Esophagus muscularis mucosa (tissue), 4 donors: ENCODE measurements around the gene EXOC3L1. TPM values are rescaled to one million over a fixed set of nuclear protein-coding genes. Genes with fewer than 3 reads are reported as not detected.

Source experiments
- DNase-seq: peaks from one replicate; pipeline ENCODE4 v3.0.0-alpha.2; 2017; ENCODE audit errors: extremely low spot score
- H3K27ac ChIP-seq, 4 donors: fragments of 200-600 bp; sonication (generic); replicated peaks in 1 of 4; 1 replicate in 3 of 4; 2 replicates in 1 of 4; pipeline ENCODE4 v1.5.1; 2016 to 2019; ENCODE audit warnings: mild to moderate bottlenecking in 1 of 4
- H3K27me3 ChIP-seq, 4 donors: fragments of 200-600 bp; sonication (generic); one replicate each; pipeline versions ENCODE4 v1.5.1 to v1.6.0; 2016 to 2019
- H3K36me3 ChIP-seq, 4 donors: fragments of 200-600 bp; sonication (generic); one replicate each; pipeline ENCODE4 v1.5.1; 2016 to 2019
- H3K4me1 ChIP-seq, 4 donors: fragments of 200-600 bp; sonication (generic); one replicate each; pipeline ENCODE4 v1.5.1; 2016 to 2019
- H3K4me3 ChIP-seq, 4 donors: fragments of 200-600 bp; sonication (generic); 1 replicate in 2 of 4; 2 replicates in 2 of 4; pipeline ENCODE4 v1.5.1; 2016 to 2019; ENCODE audit warnings: mild to moderate bottlenecking in 4 of 4, moderate library complexity in 1 of 4
- H3K9me3 ChIP-seq, 4 donors: fragments of 200-600 bp; sonication (generic); 1 replicate in 3 of 4; 2 replicates in 1 of 4; pipeline ENCODE4 v1.5.1; 2016 to 2019
- CTCF ChIP-seq, 3 experiments: fragments of 200-600 bp in 2 of 3; fragments of 450-650 bp in 1 of 3; sonication (generic) in 2 of 3; IDR thresholded peaks; one replicate each; pipeline ENCODE4 v1.5.1; 2017 to 2019; ENCODE audit warnings: antibody characterized with exemption in 3 of 3, mild to moderate bottlenecking in 2 of 3, moderate library complexity in 1 of 3
- EP300 ChIP-seq: sonication (generic); formaldehyde crosslinking; IDR thresholded peaks from one replicate; pipeline ENCODE4 v1.6.1; 2017; ENCODE audit warnings: antibody characterized with exemption
- POLR2A ChIP-seq: fragments of 450-650 bp; IDR thresholded peaks from one replicate; pipeline ENCODE4 v1.6.1; 2017; ENCODE audit warnings: antibody characterized with exemption, moderate library complexity, mild to moderate bottlenecking, low read depth
- POLR2AphosphoS5 ChIP-seq, 2 donors: sonication (generic); formaldehyde crosslinking; IDR thresholded peaks; one replicate each; pipeline ENCODE4 v1.6.1; 2017; ENCODE audit warnings: antibody characterized with exemption in 2 of 2
- WGBS: methylation state at CpG from one replicate; pipeline ENCODE4 v1.1.5; 2018; 5-methylcytosine and 5-hydroxymethylcytosine counted together
- intact Hi-C: fragments of 100-400 bp; cut with DNase I; formaldehyde crosslinking; loops from one replicate; pipeline ENCODE4 v1.15.1; 2023
- total RNA-seq, 4 donors: library from RNA; depleted of rRNA; stranded (reverse); fragments of >200 nt; gene quantifications; one replicate each; pipeline versions ENCODE4 v1.1.0 to v1.2.1, GENCODE V29; 2016

EXOC3L1 gene
- total RNA-seq, 4 donors from 2014 or later = 1.2 to 4.0 (median 2.1) TPM

- Histone ChIP-seq H3K4me1 (peaks cover 20 to 32% (median 25%) of the 10 kb centered on the region in 4 donors), H3K36me3 (peaks cover 7 to 18% (median 10%) of the 10 kb centered on the region in 4 donors), H3K9me3 (no peaks in the 10 kb centered on the region), H3K4me3 (no peak overlapping the region), H3K27me3 (no peaks in the 10 kb centered on the region), H3K27ac (no peak overlapping the region)
- no peak for TF ChIP-seq CTCF (IDR thresholded peaks at IDR 0.05)
- no peak for TF ChIP-seq POLR2AphosphoS5 (IDR thresholded peaks at IDR 0.05)
- TF ChIP-seq EP300 = no peak
- TF ChIP-seq POLR2A = no peak
- 78% methylated on average over 3 of the region's 3 CpGs for WGBS
- DNase-seq = no peak
- intact Hi-C loops = no loop called here
Observed at GRCh38 chr16:67223992-67224391, 34.1 kb upstream of the EXOC3L1 start.

- TF ChIP-seq CTCF (IDR thresholded peaks at IDR 0.05) (no peak), POLR2AphosphoS5 (IDR thresholded peaks at IDR 0.05) (peak in 1 of 2 donors; percentile 30)
- intact Hi-C loops = no loop called here
- WGBS = 61% methylated on average over 18 of the region's 18 CpGs
Observed at GRCh38 chr16:67216612-67217490, 26.9 kb upstream of the EXOC3L1 start.

GRCh38 chr16:67215706-67216105, 25.8 kb upstream of the EXOC3L1 start:
- H3K4me1 ChIP-seq = peaks cover 21 to 30% (median 24%) of the 10 kb centered on the region in 4 donors
- H3K36me3 ChIP-seq = peaks cover 0 to 28% (median 3%) of the 10 kb centered on the region in 4 donors
- DNase-seq = no peak
- no peaks in the 10 kb centered on the region for H3K9me3 ChIP-seq
- WGBS = 74% methylated on average over 5 of the region's 5 CpGs
- TF ChIP-seq POLR2A (no peak), EP300 (no peak), CTCF (IDR thresholded peaks at IDR 0.05) (no peak), POLR2AphosphoS5 (IDR thresholded peaks at IDR 0.05) (no peak)
- no peak overlapping the region for H3K4me3 ChIP-seq
- intact Hi-C loops = no loop called here
- H3K27me3 ChIP-seq = no peaks in the 10 kb centered on the region
- no peak overlapping the region for H3K27ac ChIP-seq

More at GRCh38 chr16:67216612-67217490, 26.9 kb upstream of the EXOC3L1 start:
- Histone ChIP-seq H3K4me1 (peaks cover 21 to 30% (median 24%) of the 10 kb centered on the region in 4 donors), H3K4me3 (no peak overlapping the region), H3K9me3 (no peaks in the 10 kb centered on the region), H3K27ac (peak overlapping the region in 2 of 4 donors; percentile 1 to 55), H3K27me3 (no peaks in the 10 kb centered on the region), H3K36me3 (peaks cover 0 to 18% (median 0%) of the 10 kb centered on the region in 4 donors)
- DNase-seq = no peak

GRCh38 chr16:67213197-67214019, 23.5 kb upstream of the EXOC3L1 start:
- intact Hi-C loops = no loop called here

More at GRCh38 chr16:67213197-67214019, 23.5 kb upstream of the EXOC3L1 start:
- Histone ChIP-seq H3K27ac (no peak overlapping the region), H3K27me3 (no peaks in the 10 kb centered on the region), H3K9me3 (no peaks in the 10 kb centered on the region), H3K4me3 (no peak overlapping the region), H3K36me3 (peaks cover 0 to 39% (median 6%) of the 10 kb centered on the region in 4 donors), H3K4me1 (peaks cover 21 to 30% (median 24%) of the 10 kb centered on the region in 4 donors)
- no peak for DNase-seq
- TF ChIP-seq EP300 = no peak
- no peak for TF ChIP-seq CTCF (IDR thresholded peaks at IDR 0.05)
- no peak for TF ChIP-seq POLR2AphosphoS5 (IDR thresholded peaks at IDR 0.05)
- WGBS = 78% methylated on average over 8 of the region's 8 CpGs
